ENCODE data around the gene CDKN2C.

GRCh38 chr1:50964863-50965262, 5.2 kb upstream of the CDKN2C start:
- TF ChIP-seq, protein P1, sequence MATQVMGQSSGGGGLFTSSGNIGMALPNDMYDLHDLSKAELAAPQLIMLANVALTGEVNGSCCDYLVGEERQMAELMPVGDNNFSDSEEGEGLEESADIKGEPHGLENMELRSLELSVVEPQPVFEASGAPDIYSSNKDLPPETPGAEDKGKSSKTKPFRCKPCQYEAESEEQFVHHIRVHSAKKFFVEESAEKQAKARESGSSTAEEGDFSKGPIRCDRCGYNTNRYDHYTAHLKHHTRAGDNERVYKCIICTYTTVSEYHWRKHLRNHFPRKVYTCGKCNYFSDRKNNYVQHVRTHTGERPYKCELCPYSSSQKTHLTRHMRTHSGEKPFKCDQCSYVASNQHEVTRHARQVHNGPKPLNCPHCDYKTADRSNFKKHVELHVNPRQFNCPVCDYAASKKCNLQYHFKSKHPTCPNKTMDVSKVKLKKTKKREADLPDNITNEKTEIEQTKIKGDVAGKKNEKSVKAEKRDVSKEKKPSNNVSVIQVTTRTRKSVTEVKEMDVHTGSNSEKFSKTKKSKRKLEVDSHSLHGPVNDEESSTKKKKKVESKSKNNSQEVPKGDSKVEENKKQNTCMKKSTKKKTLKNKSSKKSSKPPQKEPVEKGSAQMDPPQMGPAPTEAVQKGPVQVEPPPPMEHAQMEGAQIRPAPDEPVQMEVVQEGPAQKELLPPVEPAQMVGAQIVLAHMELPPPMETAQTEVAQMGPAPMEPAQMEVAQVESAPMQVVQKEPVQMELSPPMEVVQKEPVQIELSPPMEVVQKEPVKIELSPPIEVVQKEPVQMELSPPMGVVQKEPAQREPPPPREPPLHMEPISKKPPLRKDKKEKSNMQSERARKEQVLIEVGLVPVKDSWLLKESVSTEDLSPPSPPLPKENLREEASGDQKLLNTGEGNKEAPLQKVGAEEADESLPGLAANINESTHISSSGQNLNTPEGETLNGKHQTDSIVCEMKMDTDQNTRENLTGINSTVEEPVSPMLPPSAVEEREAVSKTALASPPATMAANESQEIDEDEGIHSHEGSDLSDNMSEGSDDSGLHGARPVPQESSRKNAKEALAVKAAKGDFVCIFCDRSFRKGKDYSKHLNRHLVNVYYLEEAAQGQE (IDR thresholded peaks at IDR 0.05; ENCODE audit: low read depth), result no peak
- no peak for TF ChIP-seq RAD21 (IDR thresholded peaks at IDR 0.05; ENCODE audit: low read depth)
- TF ChIP-seq YY1 (IDR thresholded peaks at IDR 0.05; ENCODE audit: low read depth), result no peak
- no peak for TF ChIP-seq USF1 (IDR thresholded peaks at IDR 0.05)
- TF ChIP-seq TCF12 (IDR thresholded peaks at IDR 0.05; ENCODE audit: low read depth), result no peak
- no peak for TF ChIP-seq CEBPB (IDR thresholded peaks at IDR 0.05)
- no peak for TF ChIP-seq EP300 (IDR thresholded peaks at IDR 0.05; ENCODE audit: borderline replicate concordance)
- no peak for TF ChIP-seq EGR1 (IDR thresholded peaks at IDR 0.05)
- no peak for TF ChIP-seq ZBTB7A (IDR thresholded peaks at IDR 0.05; ENCODE audit: low read depth)

Data from Ishikawa (cell line).